Ecto neural progenitor cell (in vitro differentiated cells): Measurements from ENCODE around the gene BACH2.
"Not testable (repeated sequence)": the region's sequence is repeated elsewhere in the genome, so short reads cannot be mapped to it uniquely, and the experiment has no call there.

Source experiments
- DNase-seq: peaks from one replicate; pipeline ENCODE4 v3.0.0-alpha.2; 2018; ENCODE audit warnings: low spot score

The BACH2 gene

DNA sequence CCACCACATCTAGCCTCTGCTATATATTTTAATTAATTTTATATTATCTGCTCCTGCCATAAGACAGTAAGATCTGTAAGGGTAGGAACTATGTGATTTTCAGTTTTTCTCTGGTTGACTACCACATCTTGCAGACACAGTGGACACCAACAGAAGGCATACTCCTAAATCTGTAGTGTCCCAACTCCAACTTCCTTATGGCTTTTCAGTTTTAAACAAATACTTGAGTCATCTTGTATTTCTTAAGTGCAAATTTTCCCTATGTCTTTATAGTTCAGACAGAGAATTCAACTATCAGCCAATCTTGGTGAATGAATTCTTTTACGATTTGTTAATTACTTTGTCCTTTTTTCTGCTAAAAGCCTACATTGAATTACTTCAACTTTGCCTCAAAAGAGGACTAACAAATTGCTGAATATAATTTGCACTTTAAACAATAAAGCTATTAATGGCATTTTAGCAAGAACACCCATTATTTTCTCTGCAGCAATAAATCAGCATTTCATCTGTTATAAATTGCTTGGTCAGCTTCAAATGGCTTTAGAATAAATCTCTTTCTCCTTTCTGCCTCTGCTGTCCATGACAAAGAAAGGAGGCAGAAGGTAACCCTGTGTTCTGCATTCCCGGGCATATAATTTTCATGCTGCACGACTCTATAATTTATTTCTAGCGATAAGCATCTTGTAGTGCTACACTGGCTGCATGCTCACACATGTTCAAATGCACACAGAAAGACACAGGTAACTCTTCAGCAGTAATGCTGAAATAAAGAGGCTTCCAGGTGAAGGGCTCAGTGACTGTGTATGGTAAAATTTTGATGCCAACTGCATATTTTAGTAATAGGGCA, 144.8 kb downstream of the BACH2 start:
- no peak for DNase-seq

DNA sequence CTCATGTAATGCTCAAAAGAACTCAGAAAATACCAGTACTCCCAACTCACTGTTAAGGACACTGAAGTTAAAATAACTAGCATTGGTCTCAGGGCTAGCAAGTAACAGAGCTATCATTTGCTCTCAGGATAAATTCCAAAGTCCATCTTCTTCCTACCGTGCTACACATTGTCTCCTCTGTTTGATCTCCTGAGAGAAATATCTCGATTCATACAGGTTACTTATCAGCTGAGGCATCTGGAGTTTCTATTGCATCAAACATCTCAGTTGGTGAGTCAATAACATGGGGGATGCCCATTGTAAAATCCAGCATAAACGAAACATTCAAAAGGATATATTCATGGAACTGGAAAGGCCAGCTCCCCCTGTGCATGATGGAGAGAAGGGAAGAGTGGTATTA, 147.4 kb downstream of the BACH2 start:
- no peak for DNase-seq

DNA sequence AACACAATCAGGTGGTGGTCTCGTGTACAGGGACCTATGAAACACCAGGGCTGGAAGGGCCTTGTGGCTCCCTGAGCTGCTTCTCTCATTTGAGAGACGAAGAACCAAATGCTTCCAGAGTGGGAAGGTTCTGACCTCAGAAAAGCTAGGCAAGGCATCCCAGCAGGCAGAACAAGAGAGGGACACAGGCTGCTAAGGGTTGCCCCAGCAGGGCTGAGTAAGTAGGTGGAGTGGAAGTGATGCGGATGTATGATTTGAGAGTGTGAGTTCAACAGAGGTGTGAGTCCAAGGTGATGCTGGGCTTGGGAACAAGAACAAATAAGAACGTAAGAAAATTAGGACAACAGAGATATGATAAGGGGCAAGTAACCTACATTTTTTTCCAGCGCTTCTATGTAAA, 147.8 kb downstream of the BACH2 start:
- DNase-seq, result no peak

DNA sequence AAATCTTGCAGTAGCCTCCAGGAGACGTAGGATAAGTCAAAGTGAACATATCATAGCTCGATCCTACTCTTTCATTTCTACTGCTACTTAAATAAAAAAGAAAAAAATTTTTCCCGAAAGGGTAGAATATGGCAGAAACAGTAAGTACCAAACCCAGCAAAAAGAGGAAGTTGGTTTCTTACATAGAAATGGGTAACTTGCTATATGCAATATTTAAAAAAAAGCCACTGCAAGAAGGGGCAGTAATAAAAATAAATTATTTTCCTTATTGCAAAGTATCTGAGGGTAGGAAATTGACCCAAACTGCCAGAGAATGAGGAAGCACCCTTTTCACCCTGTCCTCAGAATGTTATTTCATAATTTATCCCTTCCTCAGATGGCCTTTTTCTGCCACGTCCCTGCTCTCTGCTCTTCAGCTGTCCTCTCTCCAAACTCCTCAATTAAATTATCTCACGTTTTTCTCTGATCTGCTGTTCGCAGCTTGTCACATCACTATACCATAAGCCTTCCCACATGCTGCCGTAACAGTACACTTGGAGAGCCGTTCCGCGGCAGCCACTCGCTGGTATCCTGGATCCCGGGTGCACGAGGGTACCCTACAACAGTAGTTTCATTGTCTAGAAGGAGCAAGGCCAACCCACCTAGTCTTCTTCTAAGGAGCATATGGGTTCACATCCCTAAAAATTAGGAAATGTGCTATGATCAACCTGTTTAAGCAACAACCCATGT, 149.6 kb downstream of the BACH2 start:
- DNase-seq, result no peak

DNA sequence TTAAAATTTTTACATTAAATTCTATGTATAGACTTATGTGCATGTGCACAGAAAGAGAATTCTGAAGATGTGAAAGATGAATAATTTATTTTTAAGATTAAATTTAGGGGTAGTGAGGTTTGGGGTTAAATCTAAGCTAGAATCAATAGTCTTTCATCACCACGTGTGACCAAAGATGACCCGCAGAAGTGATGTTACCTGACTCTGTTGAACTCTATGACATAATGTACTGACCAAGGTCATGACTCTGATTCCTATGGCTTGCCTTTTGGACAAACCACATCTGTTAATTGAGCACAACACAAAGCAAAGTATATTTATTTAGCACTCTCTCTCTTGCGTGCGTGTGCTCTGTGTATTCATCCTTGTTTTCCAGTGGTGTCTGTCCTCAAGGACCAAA, 150.6 kb downstream of the BACH2 start:
- no peak for DNase-seq

- DNase-seq, result no peak
Measured at GRCh38 chr6:90144928-90145555, 151.6 kb downstream of the BACH2 start.

DNA sequence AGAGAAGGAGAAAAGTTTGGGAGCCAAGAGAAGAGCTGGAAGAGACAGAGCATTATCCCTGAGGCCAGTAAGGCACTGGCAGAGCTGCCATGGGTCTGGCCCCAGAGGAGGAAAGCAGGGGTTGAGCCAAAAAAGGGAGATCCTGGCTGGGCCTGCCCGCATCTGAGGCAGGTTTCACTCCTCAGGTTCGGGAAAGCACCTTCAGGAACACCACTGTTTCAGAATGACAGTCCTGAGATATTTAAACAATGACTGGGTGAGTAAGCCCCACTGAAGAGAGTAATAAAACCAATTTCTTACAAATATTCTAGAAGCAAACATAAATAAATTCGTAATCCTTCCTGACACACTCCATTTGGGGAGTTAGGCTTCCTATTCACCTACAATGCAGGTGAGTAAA, 152.2 kb downstream of the BACH2 start:
- DNase-seq, result no peak

DNA sequence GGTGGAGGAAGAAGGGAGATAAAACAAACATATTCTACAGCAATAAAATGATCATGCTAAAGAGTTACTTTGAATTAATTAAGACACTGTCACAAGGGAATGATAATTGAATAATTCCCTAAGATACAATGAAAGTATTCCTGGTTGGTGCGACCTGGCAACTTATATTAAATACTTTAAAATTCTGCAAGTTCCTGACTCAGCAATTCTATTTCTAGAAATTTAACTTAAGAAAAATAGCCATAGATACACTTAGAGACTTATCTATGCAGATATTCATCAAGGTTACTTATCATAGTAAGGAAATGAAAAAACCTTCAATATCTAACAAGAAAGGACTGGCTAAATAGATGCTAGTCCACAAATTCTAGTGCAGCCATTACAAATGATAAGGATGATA, 156.0 kb downstream of the BACH2 start:
- no peak for DNase-seq

DNA sequence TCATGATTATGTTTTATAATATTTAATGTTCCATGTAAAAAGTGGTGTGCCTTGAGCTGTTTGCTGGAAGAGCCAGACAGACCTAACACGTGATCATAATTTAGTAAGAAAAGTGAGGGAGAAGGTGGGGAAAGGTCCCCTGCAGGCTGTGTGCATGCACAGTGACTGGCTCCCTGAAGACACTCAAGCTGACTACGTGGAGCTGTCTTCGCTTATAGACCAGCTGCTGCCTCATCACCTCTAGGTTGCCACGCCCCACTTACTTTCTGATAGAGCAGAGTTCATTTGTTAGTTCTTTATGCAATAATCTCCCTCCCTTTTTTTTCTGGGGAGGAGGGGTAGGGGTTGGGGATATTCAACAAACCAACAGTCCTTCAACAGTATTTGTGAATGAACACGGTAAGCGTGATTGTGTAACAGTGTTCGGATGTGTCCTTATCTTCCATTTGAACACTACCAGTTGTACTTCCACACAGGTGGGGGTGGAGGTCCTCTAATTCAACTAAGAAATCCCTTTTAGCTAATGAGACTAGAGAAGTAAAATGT, 157.3 kb downstream of the BACH2 start:
- DNase-seq, result no peak

DNA sequence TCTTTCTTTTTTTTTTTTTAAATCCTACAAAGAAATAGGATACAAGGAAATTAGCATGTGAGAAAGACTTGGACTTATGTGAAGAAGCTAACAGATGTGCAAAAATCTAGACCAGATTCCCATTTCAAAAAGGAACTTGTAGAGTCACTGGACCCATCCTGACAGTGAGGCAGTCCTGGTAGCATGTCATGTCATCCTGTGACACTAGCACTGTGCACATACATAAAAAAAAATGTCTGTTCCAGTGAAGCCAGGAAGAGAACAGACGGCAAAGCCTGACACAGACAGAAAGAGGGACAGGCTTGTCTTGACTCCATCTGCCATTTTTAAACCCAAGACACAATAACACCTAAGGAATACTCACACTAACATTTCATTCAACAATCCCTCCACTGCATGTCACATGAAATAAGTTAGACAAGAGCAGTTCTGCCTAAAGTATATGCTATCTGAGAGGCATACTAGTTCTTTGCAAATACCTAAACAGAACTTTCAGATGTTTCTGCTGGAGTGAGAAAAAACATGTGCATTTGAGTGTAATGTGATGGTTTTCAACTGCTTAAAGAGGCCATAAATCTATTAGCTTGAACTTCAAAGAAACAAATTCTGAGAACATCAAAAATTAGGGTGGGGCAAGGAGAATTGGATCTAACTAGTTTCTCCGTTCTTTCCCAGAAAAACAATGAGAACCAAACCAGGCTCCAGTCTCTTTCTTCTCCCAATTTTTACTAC, 159.6 kb downstream of the BACH2 start:
- DNase-seq, result no peak

- no peak for DNase-seq
Measured at GRCh38 chr6:90136176-90136575, 160.5 kb downstream of the BACH2 start.

DNA sequence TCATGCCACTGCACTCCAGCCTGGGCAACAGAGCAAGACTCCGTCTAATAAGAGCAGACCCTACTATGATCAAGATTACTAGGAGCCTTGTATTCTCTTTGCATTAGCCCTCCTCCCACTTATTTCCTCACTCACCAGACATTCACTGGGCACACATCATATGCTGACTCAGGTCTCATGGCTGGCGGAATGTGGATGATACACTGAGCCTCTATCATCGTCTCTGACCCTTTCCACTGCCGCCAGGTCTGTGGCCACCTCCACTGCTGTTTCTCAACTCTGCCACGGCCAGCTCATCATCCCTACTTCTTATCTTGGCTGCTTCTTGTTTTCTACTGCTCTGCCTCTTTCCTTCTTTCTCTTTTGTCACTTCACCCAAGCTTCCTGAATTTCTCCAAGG, 161.0 kb downstream of the BACH2 start:
- DNase-seq, result no peak

DNA sequence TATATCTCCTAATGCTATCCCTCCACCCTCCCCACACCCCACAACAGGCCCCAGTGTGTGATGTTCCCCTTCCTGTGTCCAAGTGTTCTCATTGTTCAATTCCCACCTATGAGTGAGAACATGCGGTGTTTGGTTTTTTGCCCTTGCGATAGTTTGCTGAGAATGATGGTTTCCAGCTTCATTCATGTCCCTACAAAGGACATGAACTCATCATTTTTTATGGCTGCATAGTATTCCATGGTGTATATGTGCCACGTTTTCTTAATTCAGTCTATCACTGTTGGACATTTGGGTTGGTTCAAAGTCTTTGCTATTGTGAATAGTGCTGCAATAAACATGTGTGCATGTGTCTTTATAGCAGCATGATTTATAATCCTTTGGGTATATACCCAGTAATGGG, 163.0 kb downstream of the BACH2 start:
- not testable (repeated sequence) for DNase-seq

DNA sequence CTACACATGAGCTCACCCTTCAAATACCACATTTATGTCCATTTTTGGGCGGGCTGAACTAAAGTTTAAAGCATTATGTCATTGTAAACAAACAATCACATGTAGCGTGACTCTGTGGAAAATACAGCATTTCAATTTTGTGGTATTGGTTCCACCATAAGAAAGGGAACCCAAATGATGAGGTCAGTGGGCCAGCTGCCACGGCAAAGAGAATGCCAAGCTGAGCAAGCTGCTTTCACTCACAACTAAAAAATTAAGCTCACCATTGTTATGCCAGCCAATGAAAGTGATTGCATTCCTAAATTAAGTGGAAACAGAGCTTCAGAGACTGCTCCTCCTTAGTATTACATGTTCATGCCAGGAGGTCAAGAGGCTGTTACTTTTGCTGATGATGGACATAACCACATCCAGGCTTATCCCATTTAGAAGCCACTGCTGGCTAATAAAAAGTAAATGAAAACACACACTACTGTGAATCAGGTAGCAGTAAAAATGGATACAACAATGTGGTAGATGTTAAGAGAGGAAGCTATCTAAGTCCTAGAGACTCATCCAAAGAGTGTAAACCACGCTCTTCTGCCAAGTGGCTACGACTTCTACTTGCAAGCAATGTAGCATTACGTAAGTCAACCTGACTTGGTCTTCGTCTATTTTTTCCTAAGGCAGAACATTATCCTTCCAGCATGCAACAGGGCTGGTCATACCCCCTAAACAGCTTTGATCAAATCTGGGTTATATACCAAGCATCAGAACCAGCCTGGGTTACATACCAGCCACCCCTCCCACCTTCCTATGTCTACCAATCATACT, 164.8 kb downstream of the BACH2 start:
- no peak for DNase-seq

GRCh38 chr6:90131125-90131524, 165.5 kb downstream of the BACH2 start:
- no peak for DNase-seq

DNA sequence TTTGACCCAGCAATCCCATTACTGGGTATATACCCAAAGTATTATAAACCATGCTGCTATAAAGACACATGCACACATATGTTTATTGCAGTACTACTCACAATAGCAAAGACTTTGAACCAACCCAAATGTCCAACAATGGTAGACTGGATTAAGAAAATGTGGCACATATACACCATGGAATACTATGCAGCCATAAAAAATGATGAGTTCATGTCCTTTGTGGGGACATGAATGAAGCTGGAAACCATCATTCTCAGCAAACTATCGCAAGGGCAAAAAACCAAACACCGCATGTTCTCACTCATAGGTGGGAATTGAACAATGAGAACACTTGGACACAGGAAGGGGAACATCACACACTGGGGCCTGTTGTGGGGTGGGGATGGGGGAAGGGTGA, 168.0 kb downstream of the BACH2 start:
- not testable (repeated sequence) for DNase-seq

GRCh38 chr6:90127595-90127994, 169.0 kb downstream of the BACH2 start:
- DNase-seq, result no peak

DNA sequence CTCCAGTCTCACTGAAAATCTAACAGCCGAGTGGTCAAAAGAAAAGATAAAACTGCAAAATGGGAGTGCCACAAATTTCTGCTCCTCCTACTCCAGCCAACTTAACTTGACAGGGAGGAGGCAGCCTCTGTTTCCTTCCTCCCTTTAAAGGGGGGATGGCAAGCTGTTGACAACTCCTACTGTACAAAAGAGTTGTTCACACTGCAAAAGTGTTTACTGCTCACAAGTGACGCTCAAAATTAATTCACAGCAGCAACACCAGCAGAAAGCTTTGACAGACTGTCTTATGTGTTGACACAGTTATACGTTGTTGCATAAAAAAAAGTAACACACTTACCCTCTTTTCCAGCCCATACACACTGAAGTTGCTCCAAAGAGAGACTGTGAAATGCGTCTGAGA, 169.8 kb downstream of the BACH2 start:
- DNase-seq, result no peak

- DNase-seq, result no peak
Measured at GRCh38 chr6:90126181-90126580, 170.5 kb downstream of the BACH2 start.

GRCh38 chr6:90124874-90125510, 171.7 kb downstream of the BACH2 start:
- no peak for DNase-seq

DNA sequence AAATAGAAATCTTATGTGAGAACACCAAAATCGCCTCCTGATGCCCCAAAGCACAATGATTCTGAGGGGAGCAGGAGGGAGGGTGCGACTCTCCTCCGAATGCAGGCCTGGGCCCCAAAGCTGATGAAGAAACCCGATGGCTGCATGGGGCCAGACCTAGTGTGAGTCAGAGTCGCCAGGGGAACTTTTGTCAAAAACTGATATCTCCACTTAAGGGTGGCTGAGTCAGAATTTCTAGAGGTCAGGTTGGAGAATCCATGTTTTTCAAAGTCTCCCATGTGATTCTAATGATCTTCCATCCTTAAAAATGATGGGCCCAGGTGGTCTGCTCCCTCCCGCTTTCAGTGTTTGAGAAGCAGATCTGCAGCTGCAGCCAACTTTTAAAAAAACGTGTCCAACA, 172.8 kb downstream of the BACH2 start:
- DNase-seq, result no peak
